GM19463 (cell line): ENCODE measurements around the gene RNF212.

Experiments
- ATAC-seq: cut with Tn5 transposase; IDR thresholded peaks from one replicate; pipeline ENCODE4 v1.9.1; 2021; ENCODE audit warnings: mild to moderate bottlenecking, moderate library complexity; ENCODE audit not compliant: unreplicated experiment

Gene RNF212

GRCh38 chr4:1022051-1022738 lies 91.2 kb downstream of the RNF212 start:
- ATAC-seq, result no peak
